NCI-H2081 treated with DMSO at 0.1 percent for 48 hours (cell line): ENCODE measurements around the gene PDILT.
"Not testable (repeated sequence)": the region's sequence is repeated elsewhere in the genome, so short reads cannot be mapped to it uniquely, and the experiment has no call there.

Source experiments
- DNase-seq: peaks from one replicate; lab custom pipeline; 2025; lab: John Stamatoyannopoulos, UW

PDILT gene, protein sequence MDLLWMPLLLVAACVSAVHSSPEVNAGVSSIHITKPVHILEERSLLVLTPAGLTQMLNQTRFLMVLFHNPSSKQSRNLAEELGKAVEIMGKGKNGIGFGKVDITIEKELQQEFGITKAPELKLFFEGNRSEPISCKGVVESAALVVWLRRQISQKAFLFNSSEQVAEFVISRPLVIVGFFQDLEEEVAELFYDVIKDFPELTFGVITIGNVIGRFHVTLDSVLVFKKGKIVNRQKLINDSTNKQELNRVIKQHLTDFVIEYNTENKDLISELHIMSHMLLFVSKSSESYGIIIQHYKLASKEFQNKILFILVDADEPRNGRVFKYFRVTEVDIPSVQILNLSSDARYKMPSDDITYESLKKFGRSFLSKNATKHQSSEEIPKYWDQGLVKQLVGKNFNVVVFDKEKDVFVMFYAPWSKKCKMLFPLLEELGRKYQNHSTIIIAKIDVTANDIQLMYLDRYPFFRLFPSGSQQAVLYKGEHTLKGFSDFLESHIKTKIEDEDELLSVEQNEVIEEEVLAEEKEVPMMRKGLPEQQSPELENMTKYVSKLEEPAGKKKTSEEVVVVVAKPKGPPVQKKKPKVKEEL

DNA sequence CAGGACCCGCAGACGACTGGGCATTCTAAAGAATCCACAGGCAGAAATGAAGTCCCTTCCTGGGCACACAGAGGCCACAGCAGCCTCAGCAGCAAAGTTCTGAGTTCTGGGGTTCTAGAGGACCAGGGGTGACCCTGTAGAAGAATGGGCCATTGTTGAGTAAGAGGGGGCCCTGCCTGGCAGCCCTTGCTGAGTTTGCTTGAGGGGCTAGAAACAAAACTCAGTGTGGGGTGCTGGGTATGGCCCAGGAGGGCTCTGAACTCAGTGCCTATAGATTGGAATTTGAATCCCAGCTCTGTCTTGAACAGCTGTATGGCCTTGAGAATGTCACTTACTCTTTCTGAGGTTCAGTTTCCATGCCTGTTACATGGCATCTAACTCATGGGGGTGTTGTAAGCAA lies at the start of gene PDILT:
Gene PDILT, minus strand, starts transcription at position 101 of the 400 bp plus-strand sequence. CDS start 5,437 bp downstream, outside the sequence.
- no peak for DNase-seq

DNA sequence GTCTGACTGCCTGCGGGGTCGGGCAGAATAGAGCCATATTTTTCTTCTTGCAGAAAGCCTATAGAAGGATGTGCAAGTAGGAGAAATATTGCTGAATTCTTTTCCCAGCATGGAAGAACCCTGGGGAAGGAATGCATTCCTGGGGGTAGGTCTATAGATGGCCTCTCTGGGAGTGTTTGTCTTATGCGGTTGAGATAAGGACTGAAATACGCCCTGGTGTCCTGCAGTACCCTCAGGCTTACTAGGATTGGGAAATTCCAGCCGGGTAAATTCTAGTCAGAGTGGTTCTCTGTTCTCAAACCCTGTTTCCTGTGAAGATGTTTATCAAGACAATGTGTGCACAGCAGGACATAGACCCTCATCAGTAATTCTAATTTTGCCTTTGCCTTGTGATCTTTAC lies 49.1 kb upstream of the PDILT start:
- DNase-seq, result not testable (repeated sequence)

DNA sequence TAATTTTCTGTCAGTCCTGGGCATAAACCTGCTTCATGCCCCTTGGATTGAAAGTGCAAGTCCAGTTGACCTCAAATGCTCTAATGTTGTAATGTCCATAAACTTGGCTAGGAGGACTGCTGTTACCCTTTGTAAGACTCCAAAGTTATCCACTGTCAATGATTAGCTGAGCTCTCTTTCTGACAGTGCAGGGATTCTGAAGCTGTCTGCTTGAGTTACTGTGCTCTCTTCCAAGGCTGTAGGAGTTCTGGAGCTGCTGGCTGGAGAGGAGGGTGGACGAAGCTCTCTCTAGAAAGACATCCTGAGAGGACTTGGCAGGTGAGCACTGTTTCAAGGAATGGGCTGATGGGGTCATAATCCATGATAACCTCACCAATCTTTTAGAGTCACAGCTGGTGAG lies 46.8 kb upstream of the PDILT start, which contains the start of gene ACSM2A:
Gene ACSM2A, plus strand, starts transcription at position 158 of the 400 bp plus-strand sequence. CDS start 8,594 bp downstream, outside the sequence.
- not testable (repeated sequence) for DNase-seq

DNA sequence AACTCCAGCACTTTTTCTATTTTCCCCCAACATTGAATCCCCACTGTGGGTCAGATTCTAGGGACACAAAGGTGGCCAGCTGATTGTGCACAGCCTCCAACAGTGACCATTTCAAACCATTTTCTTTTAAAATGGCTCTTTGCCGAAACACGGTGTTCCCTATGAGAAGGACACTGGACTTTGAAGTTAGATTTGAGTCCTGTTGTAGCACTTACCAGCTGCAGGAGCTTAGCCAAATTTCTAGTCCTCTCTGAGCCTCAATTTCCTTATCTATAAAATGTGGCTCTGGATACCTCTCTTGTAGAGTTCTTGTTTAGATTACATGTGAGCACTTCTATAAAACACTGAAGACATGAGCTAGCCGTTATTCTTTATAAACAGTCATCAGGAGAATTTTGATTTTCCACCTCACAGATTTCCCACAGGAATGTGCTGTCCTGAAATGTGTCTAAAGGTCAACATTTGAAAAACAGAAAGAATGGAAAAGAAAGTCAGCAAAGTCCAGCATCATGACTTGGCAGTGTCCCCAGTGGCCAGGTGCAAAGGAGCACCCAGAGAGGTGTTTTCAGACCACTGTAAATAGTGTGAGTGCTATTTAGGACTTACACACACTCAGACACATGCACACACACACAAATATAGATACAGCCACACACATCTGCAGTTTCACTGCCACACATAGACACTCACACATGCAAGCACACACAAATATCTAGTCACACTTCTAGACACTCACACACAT lies 42.3 kb upstream of the PDILT start:
- not testable (repeated sequence) for DNase-seq

DNA sequence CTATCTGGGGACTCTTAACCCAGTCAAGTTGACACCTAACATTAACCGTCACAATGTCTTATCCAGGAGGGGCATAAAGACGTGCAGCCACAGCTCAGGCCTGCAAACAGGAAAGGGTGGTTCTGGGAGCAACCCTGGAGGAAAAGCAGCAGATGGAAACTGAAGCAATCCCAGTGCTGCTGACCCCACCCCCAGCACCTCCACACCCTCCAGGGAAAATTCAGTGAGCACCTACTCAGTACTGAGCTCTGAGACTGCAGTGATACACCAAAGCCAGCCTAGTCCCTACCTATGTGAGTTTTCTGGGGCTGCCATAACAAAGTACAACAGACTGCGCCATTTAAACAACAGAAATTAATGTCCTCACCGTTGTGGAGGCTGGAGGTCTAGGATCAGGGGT lies 37.3 kb upstream of the PDILT start:
- not testable (repeated sequence) for DNase-seq

DNA sequence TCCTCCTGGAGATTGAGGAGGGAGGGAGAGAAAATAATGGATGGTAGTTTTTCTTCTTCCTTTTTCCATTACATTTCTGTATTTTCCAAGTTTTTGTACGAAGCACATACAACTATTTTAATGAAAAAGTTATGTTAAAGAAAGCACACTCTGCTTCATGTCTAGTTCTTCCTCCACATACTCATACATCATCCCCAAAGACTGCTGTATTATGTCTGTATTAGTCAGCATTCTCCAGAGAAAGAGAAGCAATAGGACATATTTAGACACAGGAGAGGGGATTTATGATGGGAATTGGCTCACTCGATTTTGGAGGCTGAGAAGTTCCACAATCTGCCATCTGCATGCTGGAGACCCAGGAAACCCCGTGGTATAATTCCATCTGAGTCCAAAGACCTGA lies 36.7 kb upstream of the PDILT start:
- no peak for DNase-seq

DNA sequence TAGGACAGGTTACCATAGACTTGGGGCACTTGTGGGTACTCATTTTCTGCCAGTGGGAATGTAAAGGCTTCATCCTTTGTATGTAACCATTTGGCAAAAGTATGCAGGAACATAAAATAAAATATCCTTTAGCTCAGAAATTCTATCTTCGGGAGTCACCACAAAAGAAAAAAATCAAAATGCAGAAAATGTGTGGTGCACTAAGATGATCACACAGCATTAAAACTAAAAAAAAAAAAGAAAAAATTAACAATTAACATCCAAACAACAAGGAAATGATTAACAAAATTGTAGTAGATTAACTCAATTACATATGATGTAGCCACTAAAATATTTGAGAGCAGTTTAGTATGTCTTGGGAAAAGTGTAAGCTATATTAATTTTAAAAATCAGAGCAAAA lies 36.2 kb upstream of the PDILT start:
- DNase-seq, result not testable (repeated sequence)

DNA sequence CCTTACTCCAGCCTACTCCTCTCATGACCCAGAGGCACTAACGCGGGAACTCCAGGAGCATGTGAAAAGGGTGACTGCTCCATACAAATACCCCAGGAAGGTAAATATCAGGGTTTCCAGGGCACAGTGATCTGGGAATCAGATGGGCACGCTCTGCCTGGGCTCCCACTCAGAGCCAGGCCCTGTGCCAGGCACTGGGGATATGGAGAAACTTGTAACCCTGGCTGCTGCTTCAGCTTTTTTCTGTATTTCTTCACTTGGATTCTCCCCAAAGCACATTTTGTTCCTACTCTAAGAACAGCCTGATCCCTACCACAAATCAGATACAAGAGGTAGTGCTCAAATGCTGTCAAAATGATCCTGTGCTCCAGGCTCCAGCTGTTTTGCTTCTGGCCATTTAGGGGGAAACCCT lies 35.3 kb upstream of the PDILT start:
- DNase-seq, result not testable (repeated sequence)

DNA sequence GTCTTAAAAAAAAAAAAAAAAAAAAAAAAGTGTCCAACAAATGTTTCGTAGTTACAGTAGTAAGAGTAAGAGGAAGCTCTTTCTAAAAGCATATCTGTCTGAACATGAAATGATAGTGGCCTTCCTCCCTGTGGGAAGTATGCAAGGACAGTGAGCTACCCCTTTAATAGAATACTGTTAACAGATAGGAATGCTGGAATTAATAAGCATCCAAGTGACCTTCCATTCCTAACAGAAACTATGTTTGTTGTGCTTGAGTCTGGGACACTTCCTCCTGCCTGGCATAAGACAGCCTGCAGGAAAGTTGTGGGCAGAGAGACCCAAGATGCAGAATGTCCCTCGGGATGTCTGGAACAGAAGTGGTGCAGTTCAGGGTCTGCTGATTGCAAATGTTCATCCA lies 34.4 kb upstream of the PDILT start:
- DNase-seq, result not testable (repeated sequence)

DNA sequence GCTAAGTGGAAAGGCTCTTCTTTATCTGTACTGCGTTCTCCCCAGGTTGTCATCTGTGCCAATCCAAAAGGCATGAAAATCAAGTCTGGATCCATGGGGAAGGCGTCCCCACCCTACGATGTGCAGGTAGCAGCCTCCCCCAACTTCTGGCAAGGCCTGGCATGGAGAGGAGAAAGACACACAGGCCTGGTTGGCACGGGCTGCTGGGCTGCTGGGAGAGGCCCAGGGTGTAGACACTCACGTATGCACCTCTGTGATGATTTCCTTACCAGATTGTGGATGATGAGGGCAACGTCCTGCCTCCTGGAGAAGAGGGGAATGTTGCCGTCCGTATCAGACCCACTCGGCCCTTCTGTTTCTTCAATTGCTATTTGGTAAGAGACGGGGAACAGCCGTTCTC lies 26.4 kb upstream of the PDILT start:
- DNase-seq, result no peak

DNA sequence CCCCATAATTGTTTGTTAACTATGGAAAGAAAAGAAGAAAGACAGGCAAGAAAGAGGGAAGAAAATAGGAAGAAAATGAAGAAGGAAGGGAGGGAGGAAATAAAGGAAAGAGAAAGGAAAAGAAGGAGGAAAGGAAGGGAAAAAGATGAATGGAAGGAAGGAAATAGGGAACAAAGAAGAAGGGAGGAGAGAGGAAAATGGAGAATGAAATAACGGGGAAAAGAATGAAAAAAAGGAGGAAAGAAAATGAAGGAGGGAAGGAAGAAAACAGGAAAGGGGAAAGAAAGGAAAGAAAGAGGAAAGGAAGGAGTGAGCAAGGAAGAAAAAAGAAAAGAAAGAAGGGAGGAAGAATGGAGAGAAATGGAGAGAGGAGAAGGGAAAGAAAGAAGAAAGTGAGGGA lies 25.9 kb upstream of the PDILT start:
- not testable (repeated sequence) for DNase-seq

DNA sequence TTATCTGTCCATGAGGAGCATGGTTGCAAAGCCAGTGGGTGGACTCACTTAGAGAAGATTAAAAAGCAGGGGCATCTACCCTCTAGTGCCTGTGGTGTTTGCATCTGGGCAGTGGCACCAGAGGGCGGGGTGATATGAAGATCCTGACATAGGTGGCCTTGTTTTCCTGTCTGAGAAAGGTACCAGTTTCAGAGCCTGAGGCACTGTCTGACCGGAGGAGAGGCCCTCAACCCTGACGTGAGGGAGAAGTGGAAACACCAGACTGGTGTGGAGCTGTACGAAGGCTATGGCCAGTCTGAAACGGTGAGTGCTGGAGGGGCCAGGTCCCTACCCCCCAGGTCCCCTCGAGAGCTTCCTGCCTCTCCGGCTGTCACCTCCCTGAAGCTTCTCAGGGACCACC lies 25.0 kb upstream of the PDILT start:
- DNase-seq, result not testable (repeated sequence)

DNA sequence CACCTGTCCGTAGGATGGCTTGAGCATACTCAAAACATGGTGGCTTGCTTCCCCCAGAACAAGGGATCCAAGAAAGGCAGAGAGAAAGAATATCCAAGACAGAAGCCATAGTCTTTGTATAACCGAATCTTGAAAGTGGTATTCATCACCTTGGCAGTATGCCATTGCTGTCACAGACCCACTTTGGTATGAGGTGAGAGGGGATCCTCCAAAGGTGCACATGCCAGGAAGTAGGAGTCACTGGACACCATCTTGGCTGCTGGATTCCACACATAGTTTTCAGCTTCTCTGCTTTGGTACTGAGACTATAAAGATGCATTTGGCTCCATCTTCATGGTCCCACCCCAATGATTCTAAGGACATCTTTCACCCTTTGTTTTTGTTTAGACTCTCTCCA lies 22.9 kb upstream of the PDILT start:
- DNase-seq, result not testable (repeated sequence)

DNA sequence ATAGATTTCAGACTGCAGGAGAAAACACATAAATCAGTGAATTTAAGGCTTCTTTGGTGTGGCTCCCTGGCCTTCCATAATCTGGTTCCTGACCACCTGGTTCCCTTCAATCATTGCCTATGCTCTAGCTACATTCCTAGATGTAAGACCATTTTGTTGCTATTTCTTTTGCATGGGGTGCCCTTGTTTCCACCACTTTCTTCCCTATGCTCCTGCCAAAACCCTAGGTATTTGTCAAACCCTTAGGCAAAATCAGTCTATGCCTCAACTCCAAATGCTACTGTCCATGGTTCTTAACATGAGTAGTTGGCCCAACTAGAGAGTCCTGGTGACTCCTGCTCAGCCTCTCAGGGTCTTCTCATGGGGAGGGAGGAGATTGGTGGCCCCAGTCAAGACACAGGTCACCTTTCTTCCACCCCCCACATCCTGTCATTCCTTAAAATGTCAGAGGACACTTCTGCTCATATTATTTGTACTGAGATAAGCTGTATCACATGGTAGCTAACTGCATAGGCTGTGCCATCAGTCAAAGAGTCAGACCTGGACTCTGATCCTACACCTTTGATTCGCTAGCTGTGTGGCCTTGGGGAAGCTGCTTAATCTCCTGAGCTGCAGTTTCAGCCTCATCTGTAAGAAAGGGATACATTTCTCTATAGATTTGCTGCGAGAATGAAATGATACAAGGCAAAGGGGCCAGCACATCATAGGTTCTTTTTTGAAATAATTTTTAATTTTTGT lies 19.8 kb upstream of the PDILT start:
- DNase-seq, result no peak

DNA sequence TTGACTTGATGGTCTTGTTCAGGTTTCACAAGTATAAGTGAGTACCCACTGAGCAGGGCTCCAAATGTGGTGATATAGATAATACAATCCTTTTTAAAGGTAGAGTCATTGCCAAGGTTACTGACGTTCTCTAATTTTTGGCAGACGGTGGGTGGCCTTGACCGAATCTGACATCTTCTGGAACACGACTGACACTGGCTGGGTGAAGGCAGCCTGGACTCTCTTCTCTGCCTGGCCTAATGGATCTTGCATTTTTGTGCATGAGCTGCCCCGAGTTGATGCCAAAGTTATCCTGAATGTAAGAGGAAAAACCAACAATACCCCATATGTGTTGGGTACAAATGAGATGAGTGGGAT lies 19.2 kb upstream of the PDILT start:
- DNase-seq, result not testable (repeated sequence)

DNA sequence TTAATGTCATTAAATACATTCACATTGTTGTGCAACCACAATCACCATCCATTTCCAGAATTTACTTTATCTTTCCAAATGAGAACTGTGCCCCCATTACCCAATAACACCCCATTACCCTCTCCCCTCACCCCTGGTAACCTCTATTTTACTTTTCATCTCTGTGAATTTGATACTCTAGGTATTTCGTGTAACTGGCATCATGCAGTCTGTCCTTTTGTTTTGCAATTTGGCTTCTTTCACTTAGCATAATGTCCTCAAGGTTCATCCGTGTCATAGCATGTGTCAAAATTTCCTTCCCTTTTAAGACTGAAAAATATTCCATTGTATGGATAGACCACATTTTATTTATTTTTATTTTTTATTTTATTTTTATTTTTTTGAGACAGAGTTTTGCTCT lies 17.2 kb upstream of the PDILT start:
- DNase-seq, result not testable (repeated sequence)

DNA sequence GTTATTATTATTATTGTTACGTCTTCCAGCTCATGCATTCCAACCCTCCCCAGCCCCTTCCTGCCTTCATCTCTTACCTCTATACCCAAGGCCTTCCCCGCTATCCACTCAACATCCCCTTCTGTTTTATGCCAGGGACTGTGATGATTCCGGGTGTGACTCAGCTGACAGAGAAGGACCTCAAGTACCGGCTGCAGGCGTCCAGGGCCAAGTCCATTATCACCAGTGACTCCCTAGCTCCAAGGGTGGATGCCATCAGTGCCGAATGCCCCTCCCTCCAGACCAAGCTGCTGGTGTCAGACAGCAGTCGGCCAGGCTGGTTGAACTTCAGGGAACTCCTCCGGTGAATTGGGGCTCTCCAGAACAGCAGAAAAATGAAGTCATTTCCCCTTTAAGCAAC lies 14.6 kb upstream of the PDILT start:
- not testable (repeated sequence) for DNase-seq

DNA sequence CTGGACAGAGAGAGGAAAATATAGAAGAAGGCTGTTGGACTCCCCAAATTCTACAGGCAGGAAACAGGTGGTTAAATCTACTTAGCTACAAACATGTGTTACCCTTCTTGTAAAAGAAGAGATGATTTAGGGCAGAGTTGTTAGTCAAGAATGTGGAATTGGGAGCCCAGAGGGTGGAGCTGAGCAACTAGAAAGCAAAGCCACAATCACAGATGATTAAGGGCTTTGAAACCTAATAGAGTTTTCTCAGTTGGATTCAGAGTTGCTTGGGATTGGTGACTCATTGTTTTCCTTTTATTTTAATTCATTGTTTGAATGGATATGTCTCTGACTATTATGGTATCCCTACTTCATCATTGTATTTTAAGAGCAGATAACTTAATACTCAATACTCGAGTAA lies 11.0 kb upstream of the PDILT start:
- no peak for DNase-seq

DNA sequence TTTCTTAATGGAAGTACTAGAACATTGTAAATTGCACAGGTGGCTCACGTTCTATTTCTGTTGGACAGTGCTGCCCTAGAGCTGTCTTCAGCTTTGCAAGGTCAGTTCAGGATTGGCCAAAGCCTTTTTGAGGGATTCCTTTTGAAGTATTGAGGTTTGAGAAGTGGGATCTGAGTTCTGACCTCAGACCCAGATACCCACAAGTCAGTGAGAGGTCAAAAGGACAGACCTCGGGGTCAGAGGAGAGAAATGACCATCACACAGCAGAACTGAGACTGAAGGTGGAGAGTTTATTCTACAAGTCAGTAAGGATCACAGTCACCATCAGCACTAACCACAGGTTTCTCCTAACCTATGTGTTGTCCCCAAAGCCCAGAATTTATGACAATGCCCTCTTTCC lies 6.5 kb upstream of the PDILT start:
- DNase-seq, result no peak

DNA sequence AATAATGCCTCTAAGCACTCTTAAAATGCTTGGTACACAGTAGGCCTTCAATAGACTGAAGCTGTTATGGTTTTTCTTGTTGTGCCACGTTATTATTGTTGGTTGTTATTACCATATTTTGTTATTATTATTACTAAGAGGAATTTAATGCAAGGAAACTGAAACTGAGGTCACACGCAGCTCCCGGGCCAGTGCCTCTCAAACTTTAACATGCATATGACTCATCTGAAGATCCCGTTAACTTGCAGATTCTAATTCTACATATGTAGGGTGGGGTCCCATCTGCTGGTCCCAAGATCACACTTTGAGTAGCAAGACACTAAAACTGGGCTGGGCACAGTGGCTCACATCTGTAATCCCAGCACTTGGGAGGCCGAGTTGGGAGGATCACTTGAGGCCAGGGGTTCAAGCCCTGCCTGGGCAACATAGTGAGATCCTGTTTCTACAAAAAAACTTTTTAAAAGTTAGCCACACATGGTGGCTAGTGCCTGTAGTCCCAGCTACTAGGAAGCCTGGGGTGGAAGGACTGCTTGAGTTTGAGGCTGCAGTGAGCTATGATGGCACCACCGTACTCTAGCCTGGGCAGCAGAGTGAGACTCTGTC lies 5.7 kb upstream of the PDILT start:
- no peak for DNase-seq

DNA sequence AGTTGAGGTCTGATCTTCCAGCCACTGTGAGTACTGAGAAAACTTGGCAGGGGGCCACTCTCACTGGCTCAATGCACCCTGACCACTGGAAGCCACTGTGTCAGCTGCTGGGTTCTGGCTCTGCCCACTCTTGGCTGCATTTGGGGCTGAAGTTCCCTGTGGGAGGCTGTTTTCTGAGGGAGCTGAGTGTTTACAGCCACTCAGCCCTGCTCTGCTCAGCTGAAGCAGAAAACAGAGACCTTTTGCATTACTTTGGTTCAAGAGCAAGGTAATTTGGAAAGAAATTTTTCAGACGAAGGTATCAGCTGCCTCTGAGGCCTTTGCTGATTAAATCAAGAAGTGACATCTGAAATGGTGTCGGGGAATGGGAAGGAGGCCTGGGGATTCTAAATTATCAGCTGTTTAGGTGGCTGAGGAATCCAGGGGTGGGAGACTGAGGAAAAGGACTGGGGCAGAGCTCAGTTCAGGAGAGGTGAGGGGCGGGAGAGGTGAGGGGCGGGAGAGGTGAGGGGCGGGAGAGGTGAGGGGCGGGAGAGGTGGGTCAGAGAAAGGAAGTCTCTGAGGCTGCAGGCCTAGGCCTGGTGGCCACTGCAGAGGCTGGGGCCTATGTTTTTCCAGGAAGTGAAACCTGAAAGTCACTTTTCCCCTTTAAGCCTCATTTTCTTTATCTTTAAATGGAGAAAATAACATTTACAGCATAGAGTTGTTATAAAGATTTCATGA lies 5.0 kb upstream of the PDILT start, which contains the start of gene ACSM5:
Gene ACSM5, plus strand, starts transcription at position 137 of the 723 bp plus-strand sequence. CDS start 1,951 bp downstream, outside the sequence.
- DNase-seq, result no peak
